Fibroblast of lung (primary cell): ENCODE data around the gene CCDC57. TPM values are rescaled to one million over a fixed set of nuclear protein-coding genes. Genes with fewer than 3 reads are reported as not detected.

ENCODE experiments used
- DNase-seq, 2 donors: peaks; one replicate each; pipeline versions ENCODE4 v3.0.0 to v3.0.0-alpha.2; 2010; ENCODE audit warnings: low read depth in 2 of 2
- H2AFZ ChIP-seq: 2 replicates; pipeline ENCODE4 v1.5.1; 2012; ENCODE audit warnings: low read length, control low read depth, inconsistent platforms
- H3K27ac ChIP-seq: 2 replicates; pipeline ENCODE4 v1.5.1; 2011; ENCODE audit warnings: low read length, control low read depth; ENCODE audit not compliant: insufficient read depth
- H3K27me3 ChIP-seq: 2 replicates; pipeline ENCODE4 v1.5.1; 2011; ENCODE audit warnings: mild to moderate bottlenecking, low read length; ENCODE audit not compliant: control insufficient read depth, insufficient read depth
- H3K36me3 ChIP-seq: 2 replicates; pipeline ENCODE4 v1.5.1; 2011; ENCODE audit warnings: low read length; ENCODE audit not compliant: control insufficient read depth, insufficient read depth
- H3K4me1 ChIP-seq: 2 replicates; pipeline ENCODE4 v1.5.1; 2011; ENCODE audit warnings: low read length; ENCODE audit not compliant: control insufficient read depth, insufficient read depth; ENCODE audit errors: extremely low read depth
- H3K4me2 ChIP-seq: 2 replicates; pipeline ENCODE4 v1.5.1; 2011; ENCODE audit warnings: low read length, control low read depth; ENCODE audit not compliant: insufficient read depth; ENCODE audit errors: extremely low read depth
- H3K4me3 ChIP-seq, 4 experiments: fragments of 200-600 bp in 1 of 4; sonication (generic) in 1 of 4; replicated peaks in 1 of 4; 2 replicates each; pipeline ENCODE4 v1.5.1; 2011 to 2016; ENCODE audit warnings: low read length in 4 of 4, low read depth in 3 of 4, mild to moderate bottlenecking in 3 of 4, control low read depth in 2 of 4, inconsistent platforms in 1 of 4, mixed read lengths in 1 of 4; ENCODE audit not compliant: insufficient read depth in 1 of 4; ENCODE audit errors: control extremely low read depth in 1 of 4
- H3K79me2 ChIP-seq: 2 replicates; pipeline ENCODE4 v1.5.1; 2012; ENCODE audit warnings: mild to moderate bottlenecking, low read length, inconsistent platforms; ENCODE audit not compliant: control insufficient read depth, insufficient read depth
- H3K9ac ChIP-seq: 2 replicates; pipeline ENCODE4 v1.5.1; 2011; ENCODE audit warnings: mild to moderate bottlenecking, low read length, control low read depth; ENCODE audit not compliant: insufficient read depth
- H3K9me3 ChIP-seq: 2 replicates; pipeline ENCODE4 v1.5.1; 2012; ENCODE audit warnings: low read depth, low read length; ENCODE audit not compliant: control insufficient read depth, insufficient read depth
- H4K20me1 ChIP-seq: 2 replicates; pipeline ENCODE4 v1.5.1; 2011; ENCODE audit warnings: low read length; ENCODE audit not compliant: control insufficient read depth, insufficient read depth; ENCODE audit errors: extremely low read depth
- CTCF ChIP-seq, 2 donors: IDR thresholded peaks in 1 of 2; conservative IDR thresholded peaks in 1 of 2; 1 replicate in 1 of 2; 2 replicates in 1 of 2; pipeline ENCODE4 v1.5.1; 2011 to 2012; ENCODE audit warnings: low read length in 2 of 2, control low read depth in 1 of 2, inconsistent platforms in 1 of 2, low read depth in 1 of 2, mild to moderate bottlenecking in 1 of 2
- EZH2 ChIP-seq: IDR thresholded peaks from 2 replicates; pipeline ENCODE4 v1.5.1; 2012; ENCODE audit warnings: low read length, control low read depth, mild to moderate bottlenecking; ENCODE audit errors: missing control alignments
- polyA plus RNA-seq, 2 donors: library from polyadenylated mRNA; depleted of rRNA in 1 of 2; stranded (reverse) in 1 of 2; unstranded in 1 of 2; fragments of >200 nt; gene quantifications; 2 replicates each; pipeline ENCODE4 v1.2.1, GENCODE V29; 2011 to 2012; ENCODE audit warnings: missing spikeins in 1 of 2
- total RNA-seq: library from RNA; depleted of rRNA; stranded (reverse); fragments of >200 nt; gene quantifications from 2 replicates; pipeline ENCODE4 v1.2.1, GENCODE V29; 2014

The CCDC57 gene
- total and polyA plus RNA-seq, 2 donors (not counting 1 experiment from before 2014, with no cell fraction given), result 7.1 to 10.1 TPM

GRCh38 chr17:82235056-82235774 is 22.6 kb upstream of the CCDC57 start:
- DNase-seq, result no peak
- Histone ChIP-seq H2AFZ (no peak overlapping the region), H3K27me3 (no peaks in the 10 kb centered on the region), H3K9me3 (no peaks in the 10 kb centered on the region), H3K9ac (no peak overlapping the region), H3K27ac (no peak overlapping the region), H3K4me1 (peaks cover 40% of the 10 kb centered on the region), H3K4me3 (no peak overlapping the region), H3K79me2 (peaks cover 82% of the 10 kb centered on the region), H4K20me1 (no peaks in the 10 kb centered on the region), H3K36me3 (peaks cover 38% of the 10 kb centered on the region), H3K4me2 (no peak overlapping the region)
- no peak for TF ChIP-seq CTCF (conservative IDR thresholded peaks at IDR 0.05 in 1 of 2, IDR thresholded peaks at IDR 0.05 in 1 of 2; ENCODE audit: low read depth in 1 of 2, low read length in 2 of 2)

GRCh38 chr17:82234211-82235055 is 21.8 kb upstream of the CCDC57 start:
- Histone ChIP-seq H3K9ac (no peak overlapping the region), H3K27ac (no peak overlapping the region), H3K36me3 (peaks cover 30% of the 10 kb centered on the region), H4K20me1 (no peaks in the 10 kb centered on the region), H3K9me3 (no peaks in the 10 kb centered on the region), H3K4me2 (no peak overlapping the region), H3K27me3 (no peaks in the 10 kb centered on the region), H3K4me3 (no peak overlapping the region), H3K4me1 (peaks cover 40% of the 10 kb centered on the region), H2AFZ (no peak overlapping the region), H3K79me2 (peaks cover 83% of the 10 kb centered on the region)
- no peak for TF ChIP-seq EZH2
- TF ChIP-seq CTCF (conservative IDR thresholded peaks at IDR 0.05 in 1 of 2, IDR thresholded peaks at IDR 0.05 in 1 of 2; ENCODE audit: low read depth in 1 of 2, low read length in 2 of 2), result no peak
- DNase-seq, result no peak
